GM12873 (cell line): ENCODE data around the gene HCRTR1.

Experiments
- CTCF ChIP-seq: IDR thresholded peaks from 2 replicates; pipeline ENCODE4 v1.5.1; 2012; ENCODE audit warnings: low read depth, mild to moderate bottlenecking, moderate library complexity, low read length, control low read depth; ENCODE audit not compliant: insufficient read depth; ENCODE audit errors: missing control alignments

Gene HCRTR1

DNA sequence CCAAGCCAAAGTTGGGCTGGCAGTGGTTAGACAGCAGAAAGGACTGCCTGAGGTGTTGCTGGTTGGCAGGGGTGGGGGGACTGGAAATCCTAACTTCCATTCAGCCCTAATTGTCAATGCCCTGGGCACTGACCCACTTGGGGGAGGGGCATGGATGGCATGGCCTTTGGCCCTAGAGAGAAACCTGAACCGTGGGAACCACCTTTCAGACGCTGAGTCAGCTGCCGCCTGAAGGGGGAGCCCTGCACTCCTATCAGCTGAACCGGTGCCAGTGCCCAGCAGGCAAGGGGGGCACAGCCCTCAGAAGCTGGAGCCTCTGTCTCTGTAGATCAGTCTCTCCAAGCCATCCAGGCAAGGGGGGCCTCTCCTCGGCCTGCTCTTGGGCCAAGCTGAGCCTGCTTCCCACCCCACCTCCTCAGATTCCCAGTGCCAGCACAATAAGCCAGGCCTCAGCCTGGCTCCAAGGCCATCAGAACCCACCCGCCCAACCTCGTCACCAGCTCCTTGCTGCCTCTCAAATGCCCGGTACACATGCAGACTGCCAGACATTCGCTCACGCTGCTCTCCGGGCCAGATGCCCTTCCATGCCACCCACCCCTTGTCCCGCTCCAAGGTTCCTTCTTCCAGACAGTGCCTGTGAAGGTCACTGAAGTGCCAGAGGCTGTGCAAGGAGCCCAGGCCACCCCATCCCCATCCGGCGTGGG, 29.6 kb upstream of the HCRTR1 start:
- TF ChIP-seq CTCF = peak; percentile 91

DNA sequence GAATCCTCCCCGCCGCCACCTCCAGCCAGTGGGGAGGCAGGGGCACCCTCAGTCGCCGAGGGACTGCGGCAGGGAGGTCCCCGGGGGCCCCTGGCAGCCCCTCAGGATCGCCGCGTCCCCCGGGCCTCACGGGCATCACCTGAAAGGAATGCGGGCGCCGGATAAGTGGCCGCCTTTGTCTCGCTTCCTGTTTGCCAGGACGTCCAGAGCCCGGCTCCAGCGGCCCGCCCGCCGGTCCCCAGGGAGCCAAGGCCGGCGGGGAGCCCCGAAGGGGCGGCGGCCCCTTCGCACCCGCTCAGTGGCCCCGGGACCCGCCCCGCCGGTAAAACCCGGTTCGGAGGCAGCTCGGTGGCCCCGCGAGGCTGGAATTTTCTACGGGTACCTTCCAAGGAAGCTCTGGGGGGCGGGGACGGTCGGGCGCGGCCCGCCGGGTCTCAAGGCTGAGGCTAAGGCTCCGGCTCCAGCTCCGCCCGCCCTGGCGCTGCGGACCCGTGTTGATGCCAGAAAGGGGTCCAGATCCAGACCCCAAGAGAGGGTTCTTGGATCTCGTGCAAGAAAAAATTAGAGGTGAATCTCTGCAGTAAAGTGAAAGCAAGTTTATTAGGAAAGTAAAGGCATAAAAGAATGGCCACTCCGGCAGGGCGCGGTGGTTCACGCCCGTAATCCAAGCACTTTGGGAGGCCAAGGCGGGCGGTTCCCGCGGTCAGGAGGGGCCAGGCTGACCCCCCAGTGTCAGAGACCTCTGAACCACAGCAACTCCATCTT, 28.6 kb upstream of the HCRTR1 start:
- TF ChIP-seq CTCF = no peak

DNA sequence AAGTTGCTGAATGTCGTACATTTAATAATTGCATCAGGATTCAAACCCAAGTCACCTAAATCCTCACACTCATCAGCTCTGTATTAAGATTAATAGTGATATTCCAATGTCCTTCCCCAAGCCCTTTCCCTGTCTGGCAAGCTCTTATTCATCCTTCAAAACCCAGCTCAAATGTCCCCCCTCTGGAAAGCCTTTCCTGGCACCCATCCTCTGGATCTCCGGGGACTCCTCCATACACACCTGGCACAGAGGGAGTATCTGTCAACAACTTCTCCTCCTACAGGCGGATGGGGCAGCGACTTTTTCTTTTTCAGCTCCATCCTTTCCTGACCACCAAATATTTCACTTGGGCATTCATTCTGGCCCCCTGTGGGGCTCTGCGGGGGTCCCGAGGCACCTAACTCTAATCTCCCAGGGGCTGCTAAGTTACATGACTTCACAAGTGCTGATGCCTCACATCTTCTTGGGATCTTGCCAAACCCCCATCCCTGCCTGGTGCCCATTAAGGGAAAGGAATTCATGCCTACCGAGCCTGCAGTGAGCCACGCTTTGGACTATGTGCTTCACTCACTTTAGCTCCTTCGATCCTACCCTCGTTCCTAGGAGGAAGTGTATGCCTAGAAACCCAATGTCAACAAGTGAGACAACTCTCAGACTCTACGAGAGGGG, 25.9 kb upstream of the HCRTR1 start:
- no peak for TF ChIP-seq CTCF

DNA sequence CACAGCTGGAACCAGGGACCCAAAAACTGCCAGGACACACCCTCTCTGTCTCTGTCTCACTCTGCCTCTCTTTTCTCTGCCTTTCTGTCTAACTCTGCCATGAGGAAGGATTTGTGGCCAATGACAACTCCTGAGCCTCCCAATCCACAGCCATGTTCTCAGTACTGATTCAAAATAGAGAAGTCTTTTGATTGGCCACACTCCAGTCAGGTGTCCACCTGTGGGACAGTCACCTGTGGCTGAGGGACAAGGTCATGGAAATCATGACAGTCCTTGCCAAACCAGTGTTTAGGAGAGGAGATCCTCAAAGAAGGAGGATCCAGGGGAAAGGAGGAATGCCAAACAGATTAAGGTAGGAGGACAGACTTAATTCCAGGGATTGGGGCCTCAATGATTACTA, 25.4 kb upstream of the HCRTR1 start:
- TF ChIP-seq CTCF = no peak

GRCh38 chr1:31593136-31593665, 24.3 kb upstream of the HCRTR1 start:
- no peak for TF ChIP-seq CTCF

- peak; percentile 99 for TF ChIP-seq CTCF
These were observed 23.5 kb upstream of the HCRTR1 start for GRCh38 chr1:31593770-31594632.
